ENCODE results near the gene CFAP410.

Gene CFAP410

GRCh38 chr21:44329971-44330681 is 9.1 kb downstream of the CFAP410 start:
- no peak for FAIRE-seq

GRCh38 chr21:44329086-44329889 is 9.9 kb downstream of the CFAP410 start:
- FAIRE-seq, result no peak

GRCh38 chr21:44328242-44328895 is 10.8 kb downstream of the CFAP410 start:
- no peak for FAIRE-seq

GRCh38 chr21:44327603-44327974 is 11.6 kb downstream of the CFAP410 start:
- no peak for FAIRE-seq

GRCh38 chr21:44326716-44327602 is 12.2 kb downstream of the CFAP410 start:
- no peak for FAIRE-seq

GRCh38 chr21:44326272-44326647 is 12.9 kb downstream of the CFAP410 start:
- no peak for FAIRE-seq

GRCh38 chr21:44325386-44326271 is 13.6 kb downstream of the CFAP410 start:
- no peak for FAIRE-seq

GRCh38 chr21:44324854-44325107 is 14.4 kb downstream of the CFAP410 start:
- no peak for FAIRE-seq

GRCh38 chr21:44324106-44324853 is 14.9 kb downstream of the CFAP410 start:
- FAIRE-seq, result no peak

- no peak for FAIRE-seq
Observed at GRCh38 chr21:44323591-44323990, 15.6 kb downstream of the CFAP410 start.

- FAIRE-seq, result no peak
Observed at GRCh38 chr21:44322621-44323325, 16.4 kb downstream of the CFAP410 start.

GRCh38 chr21:44321846-44322450 is 17.2 kb downstream of the CFAP410 start:
- FAIRE-seq, result no peak

- no peak for FAIRE-seq
Observed at GRCh38 chr21:44320847-44321246, 18.3 kb downstream of the CFAP410 start.

- no peak for FAIRE-seq
Observed at GRCh38 chr21:44319407-44320065, 19.7 kb downstream of the CFAP410 start.

- no peak for FAIRE-seq
Observed at GRCh38 chr21:44318489-44319285, 20.5 kb downstream of the CFAP410 start.

GRCh38 chr21:44317871-44318270 is 21.3 kb downstream of the CFAP410 start:
- no peak for FAIRE-seq

- FAIRE-seq, result no peak
Observed at GRCh38 chr21:44317241-44317782, 21.9 kb downstream of the CFAP410 start.

- no peak for FAIRE-seq
Observed at GRCh38 chr21:44316277-44316900, 22.8 kb downstream of the CFAP410 start.
